HG02943 (cell line): ENCODE measurements around the gene ARHGAP15.

Source experiments
- ATAC-seq: cut with Tn5 transposase; IDR thresholded peaks from one replicate; pipeline ENCODE4 v1.9.1; 2021; ENCODE audit warnings: mild to moderate bottlenecking, low read depth, moderate library complexity; ENCODE audit not compliant: unreplicated experiment

The ARHGAP15 gene

DNA sequence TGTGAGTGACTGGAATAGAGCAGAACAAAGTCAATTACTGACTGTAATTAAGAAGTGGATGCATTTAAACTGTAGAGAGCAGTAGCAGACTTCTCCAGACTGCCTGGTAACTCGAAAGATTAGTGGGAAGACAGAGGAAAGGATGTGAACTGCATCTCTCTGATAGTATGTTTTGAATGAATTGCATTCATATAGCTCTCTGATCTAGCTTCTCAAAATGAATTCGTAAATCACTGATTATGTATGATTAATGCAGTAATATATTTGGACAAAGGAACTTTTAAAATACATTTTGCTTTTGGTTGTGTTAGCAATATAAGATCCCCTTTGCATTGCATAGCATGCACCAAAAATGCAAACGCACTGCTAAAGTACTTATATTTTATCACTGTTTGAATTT is 304.0 kb downstream of the ARHGAP15 start:
- ATAC-seq: no peak

DNA sequence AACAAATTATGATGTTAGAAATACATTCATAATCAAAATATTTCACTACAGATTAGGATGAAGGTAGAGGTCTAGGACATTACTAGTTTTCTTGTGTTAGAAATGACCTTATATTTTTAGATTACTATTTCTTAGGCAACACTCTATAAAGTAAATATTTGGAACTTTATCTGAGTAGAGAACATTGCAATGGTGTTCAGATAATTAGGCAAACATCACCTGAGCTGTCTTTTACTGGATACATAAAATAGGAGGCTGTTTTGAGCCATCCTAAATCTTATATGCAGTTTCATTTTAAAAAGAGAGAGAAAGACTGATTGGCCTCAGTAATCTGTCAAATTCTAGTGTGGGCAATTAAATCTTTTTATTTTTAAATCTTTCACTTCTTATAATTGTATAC is 304.6 kb downstream of the ARHGAP15 start:
- ATAC-seq: no peak

GRCh38 chr2:143434445-143434844 is 305.2 kb downstream of the ARHGAP15 start:
- no peak for ATAC-seq

- no peak for ATAC-seq
Observed at GRCh38 chr2:143435131-143435530, 305.9 kb downstream of the ARHGAP15 start.

GRCh38 chr2:143436951-143437350 is 307.7 kb downstream of the ARHGAP15 start:
- ATAC-seq: no peak

- no peak for ATAC-seq
Observed at GRCh38 chr2:143440411-143441012, 311.3 kb downstream of the ARHGAP15 start.

GRCh38 chr2:143442193-143442592 is 313.0 kb downstream of the ARHGAP15 start:
- no peak for ATAC-seq

DNA sequence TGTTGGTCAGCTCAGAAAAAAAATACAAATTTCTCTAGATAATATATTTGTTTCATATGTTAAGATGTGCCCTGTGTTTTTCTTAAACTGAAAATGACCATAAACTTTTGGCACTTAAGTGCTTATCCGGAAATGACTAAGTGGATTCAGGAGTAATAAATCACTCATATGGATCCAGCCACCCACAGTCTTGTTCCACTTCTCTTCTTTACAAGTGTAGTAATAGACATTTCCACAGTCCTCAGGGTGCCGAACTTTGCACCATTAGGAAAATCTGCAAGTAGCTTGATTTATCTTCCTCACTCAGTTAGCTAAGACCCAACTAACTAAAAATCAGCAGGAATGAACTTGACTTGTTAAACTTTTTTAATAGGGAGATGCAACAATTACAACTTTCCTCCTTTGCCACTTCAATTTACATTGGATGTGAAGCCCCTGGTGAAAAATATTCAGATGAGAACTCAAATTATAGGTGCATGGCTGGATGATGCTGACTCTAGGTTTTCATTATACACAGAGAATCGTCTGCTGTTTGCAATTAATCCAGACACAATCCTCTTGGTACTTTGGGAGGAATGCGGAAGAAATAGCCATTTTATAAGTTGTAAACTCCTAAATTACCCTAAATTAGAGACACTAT is 322.5 kb downstream of the ARHGAP15 start:
- ATAC-seq: peak; percentile 76

- ATAC-seq: peak; percentile 75
Observed at GRCh38 chr2:143452817-143453451, 323.7 kb downstream of the ARHGAP15 start.

DNA sequence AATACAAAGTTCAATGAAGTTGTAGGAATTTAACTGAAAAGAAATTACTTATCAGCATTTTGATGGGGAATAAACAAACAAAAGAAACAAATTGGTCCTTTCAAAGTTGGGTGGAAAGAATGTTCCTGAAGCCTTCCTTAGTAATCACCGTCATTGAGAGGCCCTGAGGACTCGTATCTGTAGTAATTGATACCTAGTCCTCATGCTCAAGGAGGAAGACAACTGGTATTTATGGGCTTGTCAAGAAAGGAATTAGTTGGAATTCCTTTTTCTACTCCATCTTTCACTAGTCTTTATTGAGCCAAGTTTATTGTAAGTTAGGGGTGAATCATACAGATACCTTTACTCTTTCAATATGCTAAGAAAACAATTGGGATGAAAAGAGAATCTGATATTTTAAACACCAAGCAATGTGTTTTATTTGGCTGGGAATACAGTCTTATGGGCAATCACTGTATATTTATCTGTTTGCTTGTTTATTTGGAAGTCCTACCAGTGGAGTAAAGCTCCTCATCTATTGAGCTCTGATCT is 324.8 kb downstream of the ARHGAP15 start:
- no peak for ATAC-seq

- ATAC-seq: no peak
Observed at GRCh38 chr2:143455317-143455716, 326.1 kb downstream of the ARHGAP15 start.

GRCh38 chr2:143458258-143459190 is 329.3 kb downstream of the ARHGAP15 start:
- no peak for ATAC-seq

GRCh38 chr2:143460382-143460781 is 331.2 kb downstream of the ARHGAP15 start:
- no peak for ATAC-seq

- ATAC-seq: peak; percentile 58
Observed at GRCh38 chr2:143463719-143464118, 334.5 kb downstream of the ARHGAP15 start.

DNA sequence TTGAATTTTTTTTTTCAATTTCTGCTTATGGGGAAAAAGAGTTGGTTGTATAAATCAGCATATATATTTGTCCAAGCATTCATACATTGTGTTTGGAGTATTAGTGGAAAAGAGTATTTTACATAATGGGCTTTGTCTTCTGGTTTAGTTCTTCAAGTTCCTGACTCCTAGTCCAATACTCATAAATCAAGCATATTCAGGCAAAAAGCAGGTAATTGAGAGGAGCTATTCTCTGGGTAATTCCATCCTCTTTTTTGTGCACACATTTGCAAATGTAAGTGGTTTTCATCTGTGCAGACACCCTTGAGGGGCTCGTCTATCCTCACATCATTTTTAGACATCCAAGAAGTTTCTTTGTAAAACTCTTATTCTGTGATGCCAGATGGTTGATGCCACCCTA is 337.2 kb downstream of the ARHGAP15 start:
- ATAC-seq: no peak

GRCh38 chr2:143467011-143467410 is 337.8 kb downstream of the ARHGAP15 start:
- no peak for ATAC-seq

DNA sequence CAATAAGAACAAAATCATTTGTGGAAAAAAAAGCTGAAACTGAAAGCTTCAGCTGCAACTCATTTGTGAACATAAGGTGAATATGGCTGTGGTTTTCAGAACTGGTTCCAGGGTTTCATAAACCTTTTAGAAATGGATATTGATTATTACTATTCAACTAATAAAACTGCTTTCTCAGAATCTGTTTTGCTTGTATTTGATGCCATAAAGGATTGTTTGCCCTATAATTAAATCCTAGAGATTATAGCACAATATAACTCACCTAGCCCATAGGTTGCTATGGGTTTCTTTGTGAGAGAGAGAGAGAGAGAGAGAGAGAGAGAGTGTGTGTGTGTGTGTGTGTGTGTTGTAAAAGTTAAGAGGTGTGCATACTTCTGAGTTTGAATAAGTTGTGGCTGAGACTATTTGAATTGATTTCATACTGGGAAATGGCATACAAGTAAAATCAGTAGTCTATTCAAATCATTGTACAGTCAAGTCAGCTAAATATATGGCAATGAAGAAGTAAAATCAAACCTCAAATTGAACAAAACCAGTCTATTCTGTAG is 339.2 kb downstream of the ARHGAP15 start:
- peak; percentile 63 for ATAC-seq

- ATAC-seq: no peak
Observed at GRCh38 chr2:143469323-143469722, 340.1 kb downstream of the ARHGAP15 start.

DNA sequence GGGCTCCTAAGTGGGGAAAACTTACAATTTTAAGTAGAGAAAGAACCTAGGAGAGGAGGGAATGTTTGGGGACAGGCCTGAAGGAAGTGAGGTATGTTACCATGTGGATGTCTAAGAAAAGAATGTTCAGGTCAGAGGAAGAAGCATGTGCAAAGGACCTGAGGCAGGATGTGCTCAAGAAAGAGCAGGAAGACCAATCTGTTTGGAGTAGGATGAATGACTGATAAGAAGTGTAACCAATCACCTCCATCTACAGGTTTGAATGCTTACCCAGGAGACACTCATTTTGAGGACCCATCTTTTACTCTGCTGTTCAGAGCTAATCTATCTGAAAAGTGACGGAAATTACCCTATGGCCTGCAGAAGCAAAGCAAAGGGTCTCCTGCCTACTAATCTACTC is 342.3 kb downstream of the ARHGAP15 start:
- no peak for ATAC-seq

DNA sequence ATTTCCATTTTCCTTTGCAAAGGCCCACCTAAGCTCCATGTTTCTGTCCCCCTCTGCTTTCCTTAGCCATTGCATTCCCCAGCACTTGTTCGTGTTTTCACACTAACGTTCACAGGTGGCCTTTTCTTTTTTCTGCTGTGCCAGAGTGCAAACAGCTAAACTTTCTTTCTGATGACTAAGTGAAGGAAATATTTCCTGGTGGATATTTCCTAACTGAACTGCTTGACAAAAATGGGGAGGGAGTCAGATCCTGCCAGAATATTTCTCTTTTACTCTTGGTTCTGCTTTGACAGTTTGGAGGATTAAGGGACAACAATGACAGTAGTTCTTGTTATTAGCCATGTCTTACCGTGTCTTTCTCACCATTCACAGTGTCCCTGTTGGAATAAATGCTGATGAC is 344.0 kb downstream of the ARHGAP15 start:
- ATAC-seq: no peak
